ENCODE results near the gene PRXL2C.

DNA sequence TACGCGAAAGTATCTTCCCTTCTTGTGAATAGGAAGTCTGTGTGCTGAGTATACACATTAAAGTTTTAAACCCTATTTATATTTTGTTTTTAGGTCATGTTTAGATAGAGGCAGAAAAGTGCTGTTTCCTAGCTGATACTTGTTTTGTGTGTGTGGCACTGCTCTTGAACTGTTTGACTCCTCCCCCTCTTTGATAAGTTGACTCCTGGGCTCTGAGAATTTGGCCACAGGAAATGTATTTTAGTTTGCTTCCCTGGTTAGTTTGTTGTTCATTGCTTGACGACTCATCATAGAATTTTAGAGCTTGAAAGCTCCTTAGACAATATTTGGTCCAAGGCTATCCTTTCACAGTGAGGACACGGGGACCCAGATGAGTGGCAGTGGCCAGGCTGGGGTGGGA lies 33.5 kb downstream of the PRXL2C start:
- TF ChIP-seq, protein P1, sequence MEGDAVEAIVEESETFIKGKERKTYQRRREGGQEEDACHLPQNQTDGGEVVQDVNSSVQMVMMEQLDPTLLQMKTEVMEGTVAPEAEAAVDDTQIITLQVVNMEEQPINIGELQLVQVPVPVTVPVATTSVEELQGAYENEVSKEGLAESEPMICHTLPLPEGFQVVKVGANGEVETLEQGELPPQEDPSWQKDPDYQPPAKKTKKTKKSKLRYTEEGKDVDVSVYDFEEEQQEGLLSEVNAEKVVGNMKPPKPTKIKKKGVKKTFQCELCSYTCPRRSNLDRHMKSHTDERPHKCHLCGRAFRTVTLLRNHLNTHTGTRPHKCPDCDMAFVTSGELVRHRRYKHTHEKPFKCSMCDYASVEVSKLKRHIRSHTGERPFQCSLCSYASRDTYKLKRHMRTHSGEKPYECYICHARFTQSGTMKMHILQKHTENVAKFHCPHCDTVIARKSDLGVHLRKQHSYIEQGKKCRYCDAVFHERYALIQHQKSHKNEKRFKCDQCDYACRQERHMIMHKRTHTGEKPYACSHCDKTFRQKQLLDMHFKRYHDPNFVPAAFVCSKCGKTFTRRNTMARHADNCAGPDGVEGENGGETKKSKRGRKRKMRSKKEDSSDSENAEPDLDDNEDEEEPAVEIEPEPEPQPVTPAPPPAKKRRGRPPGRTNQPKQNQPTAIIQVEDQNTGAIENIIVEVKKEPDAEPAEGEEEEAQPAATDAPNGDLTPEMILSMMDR (IDR thresholded peaks at IDR 0.05; ENCODE audit: low read depth, low read length, poor library complexity, severe bottlenecking) = no peak
- no peak for TF ChIP-seq EZH2phosphoT487 (IDR thresholded peaks at IDR 0.05; ENCODE audit: borderline replicate concordance, low read length)
